Chondrocyte (in vitro differentiated cells): ENCODE results near the gene IQCH. TPM values are rescaled to one million over a fixed set of nuclear protein-coding genes. Genes with fewer than 3 reads are reported as not detected.

Experiments
- DNase-seq: peaks from one replicate; pipeline ENCODE4 v3.0.0; 2021; ENCODE audit warnings: mixed read lengths, low spot score
- H3K27ac Mint-ChIP-seq: one replicate; pipeline ENCODE4 v1.8.0; 2021; ENCODE audit warnings: mild to moderate bottlenecking, moderate library complexity, mixed read lengths; ENCODE audit not compliant: unreplicated experiment
- H3K27me3 Mint-ChIP-seq: 2 replicates; pipeline ENCODE4 v1.8.0; 2021; ENCODE audit warnings: low read depth, mixed read lengths
- H3K36me3 Mint-ChIP-seq: 2 replicates; pipeline ENCODE4 v1.8.0; 2021; ENCODE audit warnings: low read depth, mixed read lengths
- H3K4me1 Mint-ChIP-seq: 2 replicates; pipeline ENCODE4 v1.8.0; 2021; ENCODE audit warnings: low read depth, mild to moderate bottlenecking, mixed read lengths
- H3K4me3 Mint-ChIP-seq: one replicate; pipeline ENCODE4 v1.8.0; 2021; ENCODE audit warnings: mild to moderate bottlenecking, moderate library complexity, mixed read lengths; ENCODE audit not compliant: unreplicated experiment
- H3K9me3 Mint-ChIP-seq: 2 replicates; pipeline ENCODE4 v1.8.0; 2021; ENCODE audit warnings: low read depth, mixed read lengths
- total RNA-seq: library from RNA; stranded (reverse); gene quantifications from 3 replicates; pipeline ENCODE4 v1.2.1, GENCODE V29; 2021
- TF ChIP-seq, protein P1 (sequence below): fragments of 200-600 bp; sonication (generic); IDR thresholded peaks from 2 replicates; pipeline ENCODE4 v1.5.0; 2021; ENCODE audit warnings: antibody characterized with exemption, mild to moderate bottlenecking, moderate library complexity

IQCH gene
- total RNA-seq, 1 donor from 2014 or later: 1.0 TPM

DNA sequence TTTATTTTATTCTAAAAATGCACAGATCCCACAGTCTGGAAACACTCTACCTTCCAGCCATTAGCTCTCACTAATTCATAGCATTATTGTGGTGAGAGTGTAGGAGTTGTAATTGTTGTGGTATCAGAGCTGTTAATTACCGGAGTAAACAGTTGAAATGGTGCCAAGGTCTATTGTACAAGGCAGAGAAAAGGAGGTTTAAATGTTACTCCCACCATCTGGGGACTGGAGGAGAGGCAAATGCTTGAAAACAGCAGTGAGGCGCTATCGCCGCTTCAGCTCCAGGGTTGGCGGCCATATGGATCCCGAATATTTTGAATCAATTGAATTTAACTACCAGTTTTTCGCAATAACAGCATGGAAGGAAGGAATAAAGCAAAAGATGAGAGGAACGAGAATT is 153.2 kb downstream of the IQCH start:
- Mint-ChIP-seq H3K27ac (no peak overlapping the region), H3K4me3 (no peak overlapping the region), H3K27me3 (peaks cover 7% of the 10 kb centered on the region), H3K36me3 (no peaks in the 10 kb centered on the region), H3K9me3 (no peaks in the 10 kb centered on the region), H3K4me1 (peaks cover 16% of the 10 kb centered on the region)
- TF ChIP-seq, protein P1, sequence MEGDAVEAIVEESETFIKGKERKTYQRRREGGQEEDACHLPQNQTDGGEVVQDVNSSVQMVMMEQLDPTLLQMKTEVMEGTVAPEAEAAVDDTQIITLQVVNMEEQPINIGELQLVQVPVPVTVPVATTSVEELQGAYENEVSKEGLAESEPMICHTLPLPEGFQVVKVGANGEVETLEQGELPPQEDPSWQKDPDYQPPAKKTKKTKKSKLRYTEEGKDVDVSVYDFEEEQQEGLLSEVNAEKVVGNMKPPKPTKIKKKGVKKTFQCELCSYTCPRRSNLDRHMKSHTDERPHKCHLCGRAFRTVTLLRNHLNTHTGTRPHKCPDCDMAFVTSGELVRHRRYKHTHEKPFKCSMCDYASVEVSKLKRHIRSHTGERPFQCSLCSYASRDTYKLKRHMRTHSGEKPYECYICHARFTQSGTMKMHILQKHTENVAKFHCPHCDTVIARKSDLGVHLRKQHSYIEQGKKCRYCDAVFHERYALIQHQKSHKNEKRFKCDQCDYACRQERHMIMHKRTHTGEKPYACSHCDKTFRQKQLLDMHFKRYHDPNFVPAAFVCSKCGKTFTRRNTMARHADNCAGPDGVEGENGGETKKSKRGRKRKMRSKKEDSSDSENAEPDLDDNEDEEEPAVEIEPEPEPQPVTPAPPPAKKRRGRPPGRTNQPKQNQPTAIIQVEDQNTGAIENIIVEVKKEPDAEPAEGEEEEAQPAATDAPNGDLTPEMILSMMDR: no peak
- no peak for DNase-seq

GRCh38 chr15:67409175-67409574 is 154.6 kb downstream of the IQCH start:
- Mint-ChIP-seq H3K9me3 (no peaks in the 10 kb centered on the region), H3K27ac (no peak overlapping the region), H3K4me1 (peaks cover 23% of the 10 kb centered on the region), H3K36me3 (no peaks in the 10 kb centered on the region), H3K27me3 (peaks cover under 1% of the 10 kb centered on the region), H3K4me3 (no peak overlapping the region)
- TF ChIP-seq, protein P1: no peak
- no peak for DNase-seq

DNA sequence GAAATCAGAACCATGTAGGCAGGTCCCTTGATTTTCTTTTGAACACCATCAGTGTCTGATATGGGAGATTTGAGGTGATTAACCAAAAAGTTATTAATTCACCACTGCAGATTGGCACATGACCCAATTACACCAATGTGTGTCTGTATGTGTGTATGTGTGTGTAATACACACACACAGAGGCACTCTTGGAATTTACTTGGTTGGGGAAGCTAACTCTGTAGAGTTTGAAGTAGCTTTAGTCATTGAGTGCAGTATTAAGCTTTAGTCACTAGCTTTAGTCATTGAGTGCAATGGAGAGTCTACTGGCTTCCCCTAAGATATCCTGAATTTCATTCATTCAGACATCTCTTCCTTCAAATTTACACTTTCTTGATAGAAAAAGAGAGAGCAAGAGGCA is 156.9 kb downstream of the IQCH start:
- TF ChIP-seq, protein P1: no peak
- no peaks in the 10 kb centered on the region for H3K36me3 Mint-ChIP-seq
- DNase-seq: no peak
- no peak overlapping the region for H3K4me3 Mint-ChIP-seq
- peaks cover 30% of the 10 kb centered on the region for H3K4me1 Mint-ChIP-seq
- H3K27me3 Mint-ChIP-seq: no peaks in the 10 kb centered on the region
- no peak overlapping the region for H3K27ac Mint-ChIP-seq
- no peaks in the 10 kb centered on the region for H3K9me3 Mint-ChIP-seq

DNA sequence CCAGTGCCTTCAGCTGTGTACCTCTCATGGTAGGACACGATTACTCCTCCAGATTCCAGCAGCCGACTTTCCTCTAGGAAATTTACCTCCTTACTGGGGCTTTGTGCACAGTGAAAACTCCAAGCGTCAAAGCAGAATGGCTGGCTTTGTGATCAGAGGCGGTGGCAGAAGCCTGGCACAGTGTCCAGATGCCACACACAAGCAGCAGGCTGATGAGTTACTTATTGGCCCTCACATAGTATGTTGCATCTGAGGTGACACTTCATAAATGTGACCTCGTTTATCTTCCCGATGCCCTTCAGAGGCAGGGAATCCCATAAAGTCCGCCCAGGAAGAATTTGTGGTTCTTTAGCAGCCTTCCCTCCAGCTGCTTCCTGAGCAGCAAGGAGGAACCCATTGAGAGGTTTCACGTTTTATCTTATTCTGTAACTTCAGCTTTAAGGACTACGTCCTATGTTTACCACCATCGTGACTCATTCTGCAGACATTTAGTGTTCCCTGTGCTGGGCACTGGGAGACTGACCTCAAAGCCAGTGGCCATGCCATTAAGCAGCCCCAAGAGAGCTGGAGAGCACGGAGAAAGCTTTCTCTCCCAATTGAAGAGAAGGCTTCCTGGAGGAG is 159.3 kb downstream of the IQCH start:
- Mint-ChIP-seq H3K36me3 (no peaks in the 10 kb centered on the region), H3K27me3 (no peaks in the 10 kb centered on the region), H3K4me3 (no peak overlapping the region), H3K9me3 (no peaks in the 10 kb centered on the region), H3K27ac (peak overlapping the region; percentile 72), H3K4me1 (peaks cover 30% of the 10 kb centered on the region)
- DNase-seq: no peak
- TF ChIP-seq, protein P1: no peak

DNA sequence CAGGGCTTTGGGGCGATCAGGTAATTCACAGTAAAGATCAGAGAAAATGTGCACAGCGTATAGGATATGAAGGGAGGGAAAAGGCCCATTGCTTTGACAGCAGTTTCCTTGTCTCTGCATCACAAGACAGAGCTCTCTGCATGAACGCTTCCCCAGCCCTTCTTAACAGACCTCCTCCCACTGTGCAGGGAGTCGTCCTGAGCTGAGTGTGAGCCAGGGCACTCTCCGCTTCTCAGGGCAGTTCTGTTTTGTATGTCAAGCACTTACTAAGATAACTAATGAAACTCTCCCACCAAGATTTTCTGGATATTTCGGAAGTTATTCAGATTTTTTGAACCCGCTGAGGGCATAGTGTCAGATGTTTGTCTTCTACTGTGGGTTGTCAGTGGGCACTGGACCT is 160.6 kb downstream of the IQCH start:
- Mint-ChIP-seq H3K27me3 (no peaks in the 10 kb centered on the region), H3K4me3 (no peak overlapping the region), H3K4me1 (peaks cover 30% of the 10 kb centered on the region), H3K9me3 (no peaks in the 10 kb centered on the region), H3K36me3 (no peaks in the 10 kb centered on the region), H3K27ac (no peak overlapping the region)
- TF ChIP-seq, protein P1: no peak
- no peak for DNase-seq
